ENCODE data around the gene CACNA1G.

Gene CACNA1G

DNA sequence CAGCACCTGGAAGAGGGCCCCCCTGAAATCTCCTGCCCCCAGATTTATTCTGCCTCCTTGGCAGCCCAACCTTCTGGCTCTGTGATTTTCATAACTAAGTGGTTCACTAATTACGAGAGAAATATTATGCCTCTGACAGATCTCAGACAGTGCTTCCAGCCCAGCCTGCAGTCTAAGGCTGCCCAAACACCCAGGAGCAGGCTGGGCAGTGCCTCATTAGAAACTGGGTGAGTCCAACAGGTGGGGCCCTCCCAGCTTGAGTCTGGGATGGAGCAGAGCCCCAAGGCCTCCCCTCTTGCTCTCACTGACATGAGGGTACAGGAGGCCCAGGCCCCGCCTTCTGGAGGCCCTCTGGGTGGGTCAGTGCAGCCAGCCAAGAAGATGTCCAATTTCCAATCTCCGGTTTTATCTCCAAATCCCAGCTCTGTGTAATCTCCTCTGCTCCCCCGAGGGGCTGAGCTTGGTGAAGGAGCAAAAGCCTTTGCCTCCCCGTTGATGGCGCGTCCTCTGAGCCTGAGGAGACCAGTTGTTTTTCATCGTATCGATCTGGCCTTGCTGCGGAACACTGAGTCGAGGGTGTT lies 54.0 kb downstream of the CACNA1G start:
- DNase-seq (ENCODE audit: low read depth) = no peak

DNA sequence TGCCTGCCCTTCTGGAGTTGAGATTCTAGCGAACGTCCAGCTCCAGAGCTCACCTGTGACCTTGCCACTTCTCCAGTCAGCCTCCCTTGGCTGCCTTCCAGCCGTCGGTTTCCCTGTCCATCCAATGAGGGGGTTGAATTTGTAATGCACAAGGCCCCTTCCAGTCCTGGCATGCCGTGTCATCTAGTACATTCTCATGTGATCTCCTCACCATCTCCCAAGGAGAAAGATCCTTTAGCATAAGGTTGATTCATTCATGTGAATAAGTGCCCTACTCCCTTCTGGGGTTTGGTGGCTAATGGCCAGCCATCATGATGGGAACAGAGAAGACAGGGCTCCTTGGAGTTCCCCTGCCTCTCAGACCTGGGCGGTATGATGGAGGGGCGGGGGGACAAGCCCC lies 55.3 kb downstream of the CACNA1G start:
- no peak for DNase-seq (ENCODE audit: low read depth)

- DNase-seq (ENCODE audit: low read depth) = no peak
These were observed 57.8 kb downstream of the CACNA1G start for GRCh38 chr17:50618300-50618699.

- DNase-seq (ENCODE audit: low read depth) = no peak
These were observed 58.4 kb downstream of the CACNA1G start for GRCh38 chr17:50618941-50619340.

GRCh38 chr17:50619489-50619888 lies 59.0 kb downstream of the CACNA1G start:
- no peak for DNase-seq (ENCODE audit: low read depth)

DNA sequence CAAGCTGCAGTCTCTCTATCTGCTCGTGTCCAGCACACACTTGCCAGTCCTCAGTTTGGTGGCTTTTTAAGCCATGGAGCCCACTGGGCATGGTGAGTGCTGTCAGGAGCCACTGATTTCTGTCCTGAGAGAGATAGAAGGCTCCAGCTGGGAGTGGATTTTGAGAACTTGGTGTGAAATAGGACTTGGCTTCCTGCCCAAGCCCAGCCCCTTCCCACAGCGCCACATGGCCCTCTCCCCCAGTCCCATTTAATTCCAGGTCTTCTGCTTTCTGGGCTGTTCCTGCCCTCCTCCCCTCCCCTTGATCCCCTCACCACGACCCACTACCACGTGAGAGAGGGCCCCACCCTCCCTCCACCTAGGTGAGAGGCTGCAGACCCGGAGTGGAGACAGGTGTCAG lies 59.7 kb downstream of the CACNA1G start:
- DNase-seq (ENCODE audit: low read depth) = no peak

DNA sequence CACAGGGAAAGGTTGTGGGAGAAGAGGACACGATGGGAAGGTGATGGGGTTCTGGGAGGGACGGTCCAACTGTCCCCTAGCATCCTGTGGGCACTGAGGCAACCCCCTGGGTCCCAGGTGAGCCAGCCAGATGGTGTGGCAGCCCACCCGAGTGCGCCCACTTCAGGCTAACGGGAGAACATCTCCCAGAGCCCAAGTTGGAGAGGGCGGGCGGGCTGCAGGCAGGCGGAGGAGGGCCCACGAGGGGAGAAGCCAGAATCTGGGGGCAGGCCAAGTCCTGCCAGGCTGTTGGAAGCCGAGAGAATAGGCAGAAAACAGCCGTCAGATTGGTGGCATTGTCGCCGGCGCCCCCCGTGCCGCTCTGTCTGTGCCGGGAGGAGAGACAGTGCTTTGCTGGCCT lies 60.3 kb downstream of the CACNA1G start:
- DNase-seq (ENCODE audit: low read depth) = no peak

DNA sequence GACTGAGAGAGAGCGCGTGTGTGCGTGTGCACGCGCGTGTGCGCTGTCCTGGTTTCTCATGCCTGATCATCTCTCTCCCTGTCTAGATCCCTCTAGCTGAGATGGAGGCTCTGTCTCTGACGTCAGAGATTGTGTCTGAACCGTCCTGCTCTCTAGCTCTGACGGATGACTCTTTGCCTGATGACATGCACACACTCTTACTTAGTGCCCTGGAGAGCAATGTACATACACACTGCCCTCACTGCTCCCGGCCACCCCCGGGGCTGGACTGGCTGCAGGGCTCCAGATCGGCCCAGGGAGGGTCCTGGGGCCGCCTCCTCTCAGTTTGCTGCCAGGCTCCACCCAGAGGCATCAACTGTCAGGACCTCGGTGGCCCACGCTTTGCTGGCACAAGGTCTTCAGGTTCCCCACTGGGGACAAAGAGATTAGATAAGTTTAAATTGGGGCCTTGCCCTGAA lies 61.1 kb downstream of the CACNA1G start:
- no peak for DNase-seq (ENCODE audit: low read depth)

DNA sequence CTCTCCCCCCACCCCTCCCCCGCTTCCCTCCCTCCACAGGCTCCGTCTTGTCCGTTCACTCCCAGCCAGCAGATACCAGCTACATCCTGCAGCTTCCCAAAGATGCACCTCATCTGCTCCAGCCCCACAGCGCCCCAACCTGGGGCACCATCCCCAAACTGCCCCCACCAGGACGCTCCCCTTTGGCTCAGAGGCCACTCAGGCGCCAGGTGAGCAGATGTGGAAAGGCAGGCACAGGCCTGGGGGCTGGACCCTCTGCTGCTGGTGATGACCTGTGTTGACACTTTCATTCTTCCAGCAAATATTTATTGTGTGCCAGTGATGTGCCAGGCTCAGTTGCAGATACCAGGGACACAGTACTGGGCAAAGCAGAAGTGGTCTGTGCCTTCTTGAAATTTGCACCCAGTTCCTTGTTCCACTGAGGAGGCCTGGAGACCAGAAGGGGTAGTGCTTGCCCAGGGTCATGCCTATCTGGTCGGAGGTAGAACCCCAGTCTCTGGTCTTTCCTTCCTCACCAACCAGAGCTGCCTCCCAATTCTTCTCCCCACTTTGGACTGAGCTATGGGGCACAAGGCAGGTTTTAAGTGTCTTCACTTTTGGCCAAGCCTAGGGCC lies 63.9 kb downstream of the CACNA1G start:
- DNase-seq (ENCODE audit: low read depth) = no peak

DNA sequence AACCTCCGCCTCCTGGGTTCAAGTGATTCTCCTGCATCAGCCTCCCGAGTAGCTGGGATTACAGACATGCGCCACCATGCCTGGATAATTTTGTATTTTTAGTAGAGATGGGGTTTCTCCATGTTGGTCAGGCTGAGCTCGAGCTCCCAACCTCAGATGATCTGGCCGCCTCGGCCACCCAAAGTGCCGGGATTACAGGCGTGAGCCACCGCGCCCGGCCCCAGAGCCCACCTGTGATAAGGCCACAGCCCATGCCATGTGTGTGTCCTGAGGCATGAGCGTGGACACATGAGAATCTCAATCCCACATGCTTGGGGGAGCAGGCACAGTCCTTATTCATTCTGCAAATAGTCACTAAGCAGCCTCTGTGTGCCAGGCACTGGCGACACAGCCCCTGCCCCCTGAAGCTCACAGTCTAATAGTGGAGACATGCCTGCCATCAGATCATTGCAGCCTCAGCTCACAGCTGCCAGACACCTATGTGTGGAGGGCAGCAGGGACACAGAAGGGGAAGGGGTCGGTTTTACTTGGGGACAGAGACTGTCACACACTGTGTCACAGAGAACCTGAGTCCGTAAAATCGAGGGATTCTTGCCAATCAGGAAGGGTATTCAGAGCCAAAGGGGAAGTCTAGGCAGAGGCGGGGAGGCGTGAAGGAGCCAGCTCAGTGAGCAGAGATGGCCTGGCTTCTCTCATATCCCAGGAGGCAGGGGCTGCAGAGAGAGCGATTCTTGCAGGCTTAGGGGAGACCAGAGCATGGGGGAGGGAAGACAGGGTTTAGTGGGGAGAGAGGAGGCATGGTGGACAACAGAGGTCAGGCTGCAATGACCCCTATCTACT lies 64.7 kb downstream of the CACNA1G start:
- no peak for DNase-seq (ENCODE audit: low read depth)

DNA sequence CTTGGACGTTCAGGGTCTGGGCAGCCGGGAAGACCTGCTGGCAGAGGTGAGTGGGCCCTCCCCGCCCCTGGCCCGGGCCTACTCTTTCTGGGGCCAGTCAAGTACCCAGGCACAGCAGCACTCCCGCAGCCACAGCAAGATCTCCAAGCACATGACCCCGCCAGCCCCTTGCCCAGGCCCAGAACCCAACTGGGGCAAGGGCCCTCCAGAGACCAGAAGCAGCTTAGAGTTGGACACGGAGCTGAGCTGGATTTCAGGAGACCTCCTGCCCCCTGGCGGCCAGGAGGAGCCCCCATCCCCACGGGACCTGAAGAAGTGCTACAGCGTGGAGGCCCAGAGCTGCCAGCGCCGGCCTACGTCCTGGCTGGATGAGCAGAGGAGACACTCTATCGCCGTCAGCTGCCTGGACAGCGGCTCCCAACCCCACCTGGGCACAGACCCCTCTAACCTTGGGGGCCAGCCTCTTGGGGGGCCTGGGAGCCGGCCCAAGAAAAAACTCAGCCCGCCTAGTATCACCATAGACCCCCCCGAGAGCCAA lies 65.6 kb downstream of the CACNA1G start:
- peak; percentile 29 for DNase-seq (ENCODE audit: low read depth)

DNA sequence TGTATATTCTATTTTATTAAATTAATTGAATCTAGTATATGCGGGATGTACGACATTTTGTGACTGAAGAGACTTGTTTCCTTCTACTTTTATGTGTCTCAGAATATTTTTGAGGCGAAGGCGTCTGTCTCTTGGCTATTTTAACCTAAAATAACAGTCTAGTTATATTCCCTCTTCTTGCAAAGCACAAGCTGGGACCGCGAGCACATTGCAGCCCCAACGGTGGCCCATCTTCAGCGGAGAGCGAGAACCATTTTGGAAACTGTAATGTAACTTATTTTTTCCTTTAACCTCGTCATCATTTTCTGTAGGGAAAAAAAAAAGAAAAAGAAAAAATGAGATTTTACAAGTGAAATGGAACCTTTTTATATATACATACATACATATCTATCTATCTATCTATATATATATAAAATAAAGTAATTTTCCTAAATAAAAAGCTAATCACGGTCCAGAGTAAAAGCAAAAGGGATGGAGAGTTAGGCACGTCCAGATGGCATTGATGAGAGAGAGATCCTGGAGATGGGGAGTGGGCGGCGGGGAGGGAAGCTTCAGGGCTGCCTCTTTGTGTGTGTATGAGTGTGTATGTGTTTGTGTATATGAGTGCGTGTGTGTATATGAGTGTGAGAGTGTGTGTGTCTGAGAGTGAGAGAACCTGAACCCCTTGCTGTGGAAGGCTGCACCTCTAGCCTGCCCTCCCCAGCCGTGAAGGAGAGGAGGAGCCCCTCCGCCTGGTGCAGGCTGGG lies 66.7 kb downstream of the CACNA1G start:
- no peak for DNase-seq (ENCODE audit: low read depth)

DNA sequence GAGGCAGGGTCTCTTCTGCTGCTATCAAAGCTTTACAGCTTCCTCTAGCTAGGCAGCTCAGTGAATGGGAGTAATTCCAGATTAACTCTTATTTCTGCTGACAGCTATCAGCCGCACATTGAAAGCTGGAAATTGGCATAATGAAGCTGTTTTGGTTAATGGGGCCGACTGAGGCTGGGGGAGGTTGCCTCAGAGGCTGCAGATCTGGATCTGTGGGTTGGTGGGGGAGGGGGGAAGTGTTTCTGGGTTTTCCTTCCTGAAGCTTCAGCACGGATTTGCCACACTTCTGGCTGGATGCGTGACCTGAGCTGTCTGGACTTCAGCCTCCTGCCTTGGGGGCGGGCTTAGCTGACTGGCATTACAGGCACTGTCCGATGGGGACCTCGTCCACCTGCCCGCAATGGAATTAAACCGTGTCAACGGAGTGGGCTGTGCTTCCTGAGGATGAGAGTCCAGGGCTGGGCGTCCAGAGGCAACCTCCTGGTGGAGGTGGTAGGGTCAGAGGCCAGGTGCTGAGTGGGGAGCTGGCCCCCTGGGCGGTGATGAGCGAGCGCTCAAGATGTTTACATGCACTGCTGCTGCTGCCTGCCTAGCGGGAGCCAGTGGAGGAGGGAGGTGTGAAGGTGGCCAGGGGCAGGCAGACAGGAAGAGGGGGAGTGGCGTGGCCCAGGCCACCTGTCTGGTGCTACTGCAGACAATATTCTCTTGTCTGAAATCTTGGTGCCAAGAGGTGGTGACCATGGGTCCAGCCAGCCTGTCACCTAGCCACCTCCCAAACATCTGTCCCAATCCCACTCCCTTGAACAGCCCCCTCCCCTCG lies 67.5 kb downstream of the CACNA1G start:
- no peak for DNase-seq (ENCODE audit: low read depth)

DNA sequence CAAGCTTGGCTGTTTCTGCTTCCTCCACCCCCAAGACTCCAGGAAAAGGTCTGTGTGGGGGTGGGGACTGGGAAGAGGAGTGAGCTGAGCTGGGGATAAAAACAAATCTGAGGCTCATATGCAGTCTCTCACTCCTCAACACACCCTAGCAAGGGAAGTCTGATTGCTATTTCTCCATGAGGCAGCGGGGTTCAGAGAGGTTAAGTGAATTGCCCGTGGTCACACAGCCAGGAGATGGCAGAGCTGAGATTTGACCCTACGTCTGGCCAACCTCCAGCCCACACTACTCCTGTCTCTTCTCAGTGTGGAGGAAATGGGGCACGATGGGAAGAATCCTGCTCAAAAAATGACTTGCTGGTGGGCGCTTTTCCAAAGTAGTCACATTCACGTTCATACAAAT lies 69.4 kb downstream of the CACNA1G start:
- DNase-seq (ENCODE audit: low read depth) = no peak

- DNase-seq (ENCODE audit: low read depth) = peak; percentile 6
These were observed 70.1 kb downstream of the CACNA1G start for GRCh38 chr17:50630524-50631194.

- DNase-seq (ENCODE audit: low read depth) = no peak
These were observed 70.8 kb downstream of the CACNA1G start for GRCh38 chr17:50631195-50631907.

- no peak for DNase-seq (ENCODE audit: low read depth)
These were observed 71.5 kb downstream of the CACNA1G start for GRCh38 chr17:50631908-50632571.

GRCh38 chr17:50632637-50633036 lies 72.1 kb downstream of the CACNA1G start:
- no peak for DNase-seq (ENCODE audit: low read depth)

GRCh38 chr17:50633683-50634082 lies 73.2 kb downstream of the CACNA1G start:
- DNase-seq (ENCODE audit: low read depth) = no peak

All from stimulated activated CD8-positive, alpha-beta memory T cell treated with anti-CD3 and anti-CD28 coated beads, Interleukin-15, amount 100 ng/mL, for 24 hours (primary cell).